ENCODE measurements around the gene RERE.

Gene RERE

GRCh38 chr1:8733484-8733883 is 84.0 kb downstream of the RERE start:
- Histone ChIP-seq H3K4me3 (ENCODE audit: low read depth, low read length) (no peak overlapping the region), H3K27ac (ENCODE audit: extremely low read depth, low read depth, low read length) (no peak overlapping the region), H3K9me3 (ENCODE audit: control insufficient read depth, insufficient read depth, low read depth, low read length) (no peaks in the 10 kb centered on the region), H3K36me3 (ENCODE audit: control insufficient read depth in 2 of 2, insufficient read depth in 1 of 2, low read length in 2 of 2) (no peaks in the 10 kb centered on the region), H3K4me1 (ENCODE audit: control insufficient read depth, insufficient read depth, low read length) (no peaks in the 10 kb centered on the region)
- TF ChIP-seq ZNF530 (tag by site-specific recombination; IDR thresholded peaks at IDR 0.05; ENCODE audit: low read depth): no peak
- no peak for TF ChIP-seq ZNF354C (tag by site-specific recombination; IDR thresholded peaks at IDR 0.05; ENCODE audit: borderline replicate concordance, low read depth)
- peak; percentile 46 for TF ChIP-seq ZNF600 (tag by site-specific recombination; IDR thresholded peaks at IDR 0.05)
- POLR2A ChIA-PET: no interaction called here
- CTCF ChIA-PET: no interaction called here

- no peak overlapping the region for H3K27ac ChIP-seq (ENCODE audit: extremely low read depth, low read depth, low read length)
- no peaks in the 10 kb centered on the region for H3K36me3 ChIP-seq (ENCODE audit: control insufficient read depth in 2 of 2, insufficient read depth in 1 of 2, low read length in 2 of 2)
- H3K4me1 ChIP-seq (ENCODE audit: control insufficient read depth, insufficient read depth, low read length): no peaks in the 10 kb centered on the region
- TF ChIP-seq ZNF2 (tag by site-specific recombination; IDR thresholded peaks at IDR 0.05) (no peak), YY2 (tag by site-specific recombination; IDR thresholded peaks at IDR 0.05) (no peak)
- H3K9me3 ChIP-seq (ENCODE audit: control insufficient read depth, insufficient read depth, low read depth, low read length): no peaks in the 10 kb centered on the region
- CTCF ChIA-PET: interaction anchor here (0.6 to 2.8 kb wide), 5 partner anchors 17 to 733 kb away, joined by 3 to 13 read pairs (median 5); no protein-coding TSS in a partner anchor
- POLR2A ChIA-PET: no interaction called here
- no peak overlapping the region for H3K4me3 ChIP-seq (ENCODE audit: low read depth, low read length)
These were observed 86.3 kb downstream of the RERE start for GRCh38 chr1:8731162-8731561.

- Histone ChIP-seq H3K4me1 (ENCODE audit: control insufficient read depth, insufficient read depth, low read length) (peaks cover 3% of the 10 kb centered on the region), H3K4me3 (ENCODE audit: low read depth, low read length) (no peak overlapping the region), H3K27ac (ENCODE audit: extremely low read depth, low read depth, low read length) (no peak overlapping the region), H3K36me3 (ENCODE audit: control insufficient read depth in 2 of 2, insufficient read depth in 1 of 2, low read length in 2 of 2) (no peaks in the 10 kb centered on the region), H3K9me3 (ENCODE audit: control insufficient read depth, insufficient read depth, low read depth, low read length) (no peaks in the 10 kb centered on the region)
- TF ChIP-seq ZBTB11 (tag by site-specific recombination; conservative IDR thresholded peaks at IDR 0.05; ENCODE audit: low read depth): no peak
- ChIA-PET CTCF (interaction anchor here (0.7 to 7.0 kb wide), 7 partner anchors 9 to 167 kb away, joined by 3 to 56 read pairs (median 12); no protein-coding TSS in a partner anchor), POLR2A (no interaction called here)
These were observed 89.0 kb downstream of the RERE start for GRCh38 chr1:8728464-8728863.

GRCh38 chr1:8727809-8728213 is 89.6 kb downstream of the RERE start:
- no peaks in the 10 kb centered on the region for H3K9me3 ChIP-seq (ENCODE audit: control insufficient read depth, insufficient read depth, low read depth, low read length)
- no peaks in the 10 kb centered on the region for H3K36me3 ChIP-seq (ENCODE audit: control insufficient read depth in 2 of 2, insufficient read depth in 1 of 2, low read length in 2 of 2)
- no peak overlapping the region for H3K27ac ChIP-seq (ENCODE audit: extremely low read depth, low read depth, low read length)
- peaks cover 7% of the 10 kb centered on the region for H3K4me1 ChIP-seq (ENCODE audit: control insufficient read depth, insufficient read depth, low read length)
- ChIA-PET CTCF (interaction anchor here (0.6 to 7.0 kb wide), 10 partner anchors 11 to 288 kb away, joined by 3 to 56 read pairs (median 14); no protein-coding TSS in a partner anchor), POLR2A (no interaction called here)
- no peak overlapping the region for H3K4me3 ChIP-seq (ENCODE audit: low read depth, low read length)
- TF ChIP-seq ZNF433 (tag by site-specific recombination; IDR thresholded peaks at IDR 0.05; ENCODE audit: low read depth) (no peak), ZNF19 (tag by site-specific recombination; IDR thresholded peaks at IDR 0.05; ENCODE audit: low read depth) (no peak), ZNF707 (tag by site-specific recombination; IDR thresholded peaks at IDR 0.05) (no peak), ZNF658 (tag by site-specific recombination; IDR thresholded peaks at IDR 0.05) (no peak), MZF1 (tag by site-specific recombination; IDR thresholded peaks at IDR 0.05; ENCODE audit: borderline replicate concordance) (no peak), ZBTB10 (tag by site-specific recombination; IDR thresholded peaks at IDR 0.05) (no peak), ZNF624 (tag by site-specific recombination; IDR thresholded peaks at IDR 0.05) (no peak), ZNF26 (tag by site-specific recombination; IDR thresholded peaks at IDR 0.05) (no peak), ZNF488 (tag by site-specific recombination; IDR thresholded peaks at IDR 0.05) (no peak), INSM2 (tag by site-specific recombination; IDR thresholded peaks at IDR 0.05) (no peak)

Measured in HEK293 (cell line).